Measurements from ENCODE around the gene NSG2.

DNA sequence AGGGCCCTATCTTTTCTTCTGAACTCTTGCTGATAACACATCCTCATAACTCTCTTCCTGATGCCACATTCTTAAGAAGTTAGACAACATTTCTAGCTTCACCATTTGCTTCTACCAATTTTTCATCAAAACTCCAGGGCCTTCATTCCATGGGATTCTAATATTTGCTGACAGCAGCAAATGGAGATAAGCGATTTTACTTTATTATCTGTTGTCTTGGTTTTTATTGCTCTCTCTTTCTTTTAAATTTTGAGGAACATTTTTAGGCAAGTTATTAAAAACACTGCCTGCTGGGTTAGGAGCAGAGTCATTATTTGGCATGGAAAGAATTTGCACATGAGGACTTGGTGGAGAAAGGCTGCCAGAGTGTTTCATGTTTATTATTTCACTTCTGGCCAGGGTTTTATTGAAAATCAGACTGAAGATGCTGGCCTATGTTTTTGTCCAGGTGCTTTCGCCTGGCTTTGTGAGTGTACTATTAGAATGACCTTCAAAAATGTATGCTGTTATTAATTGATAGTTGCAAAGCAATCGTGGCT, 27.7 kb downstream of the NSG2 start:
- TF ChIP-seq, protein P1, sequence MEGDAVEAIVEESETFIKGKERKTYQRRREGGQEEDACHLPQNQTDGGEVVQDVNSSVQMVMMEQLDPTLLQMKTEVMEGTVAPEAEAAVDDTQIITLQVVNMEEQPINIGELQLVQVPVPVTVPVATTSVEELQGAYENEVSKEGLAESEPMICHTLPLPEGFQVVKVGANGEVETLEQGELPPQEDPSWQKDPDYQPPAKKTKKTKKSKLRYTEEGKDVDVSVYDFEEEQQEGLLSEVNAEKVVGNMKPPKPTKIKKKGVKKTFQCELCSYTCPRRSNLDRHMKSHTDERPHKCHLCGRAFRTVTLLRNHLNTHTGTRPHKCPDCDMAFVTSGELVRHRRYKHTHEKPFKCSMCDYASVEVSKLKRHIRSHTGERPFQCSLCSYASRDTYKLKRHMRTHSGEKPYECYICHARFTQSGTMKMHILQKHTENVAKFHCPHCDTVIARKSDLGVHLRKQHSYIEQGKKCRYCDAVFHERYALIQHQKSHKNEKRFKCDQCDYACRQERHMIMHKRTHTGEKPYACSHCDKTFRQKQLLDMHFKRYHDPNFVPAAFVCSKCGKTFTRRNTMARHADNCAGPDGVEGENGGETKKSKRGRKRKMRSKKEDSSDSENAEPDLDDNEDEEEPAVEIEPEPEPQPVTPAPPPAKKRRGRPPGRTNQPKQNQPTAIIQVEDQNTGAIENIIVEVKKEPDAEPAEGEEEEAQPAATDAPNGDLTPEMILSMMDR (conservative IDR thresholded peaks at IDR 0.05; ENCODE audit: low read length): no peak
- no peak for TF ChIP-seq EZH2phosphoT487 (IDR thresholded peaks at IDR 0.05; ENCODE audit: borderline replicate concordance, low read depth, low read length)
